NOMO-1 treated with DMSO at 0.1 percent for 48 hours (cell line): Measurements from ENCODE around the gene ACOX1.

ENCODE experiments used
- DNase-seq: peaks from one replicate; lab custom pipeline; 2025; ENCODE audit not compliant: unreplicated experiment; lab: John Stamatoyannopoulos, UW

ACOX1 gene

DNA sequence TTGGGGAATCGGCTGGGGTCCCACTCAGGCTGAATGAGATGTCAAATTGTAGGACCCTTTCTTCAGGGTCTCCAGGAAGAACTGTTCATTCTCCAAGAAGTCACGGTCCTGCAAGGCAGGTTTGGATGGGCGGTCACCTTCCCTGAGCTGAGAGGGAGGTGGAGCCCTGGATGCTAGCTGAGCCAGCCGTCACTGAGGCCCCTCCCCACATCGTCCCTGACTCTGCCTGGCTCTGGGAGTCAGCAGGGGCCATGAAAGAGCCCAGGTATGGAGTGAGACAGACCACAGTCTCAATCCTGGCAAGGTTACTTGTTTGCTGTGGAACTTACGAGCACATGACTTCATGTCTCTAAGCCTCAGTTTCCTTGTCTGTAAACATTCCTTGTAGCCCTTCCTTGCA, 68.3 kb downstream of the ACOX1 start:
- DNase-seq, result no peak

GRCh38 chr17:75909812-75910274, 69.1 kb downstream of the ACOX1 start:
- DNase-seq, result no peak

DNA sequence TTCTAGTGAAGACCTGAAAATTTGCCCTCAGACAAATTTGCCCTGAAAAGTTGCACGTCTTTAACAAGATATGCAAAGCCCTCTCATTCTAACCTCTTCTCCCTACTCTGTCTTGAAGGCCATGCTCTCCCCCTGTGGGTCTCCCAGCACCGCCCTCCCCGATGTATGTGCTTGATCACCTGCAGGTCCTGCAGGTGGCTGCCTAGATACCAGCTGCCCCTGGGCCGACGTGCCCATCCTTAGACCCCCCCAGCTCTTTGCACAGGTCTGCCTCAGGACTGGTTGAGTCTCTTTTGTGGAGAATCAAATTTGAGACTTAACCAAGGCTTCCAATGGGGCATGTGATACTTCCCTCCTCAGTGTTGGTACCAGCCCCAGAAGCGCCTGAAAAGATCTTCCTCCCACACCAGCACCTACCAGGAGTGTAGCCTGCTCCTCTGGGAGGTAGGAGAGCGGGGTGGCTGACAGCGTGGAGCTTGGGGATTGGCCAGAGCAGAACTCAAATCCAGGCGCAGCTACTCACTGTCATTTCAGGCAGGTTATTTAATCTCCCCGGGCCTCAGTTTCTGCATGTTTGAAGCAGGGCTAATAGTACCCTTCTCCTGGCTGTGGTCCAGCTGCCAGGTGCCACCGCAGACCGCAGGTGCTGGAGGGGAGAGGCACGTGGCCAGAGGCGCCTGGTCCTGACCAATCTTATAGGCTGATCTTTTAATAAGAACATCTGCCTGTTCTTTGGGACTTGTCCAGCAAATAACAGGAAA, 69.7 kb downstream of the ACOX1 start:
- no peak for DNase-seq

- DNase-seq, result no peak
These were observed 70.8 kb downstream of the ACOX1 start for GRCh38 chr17:75908201-75908600.

GRCh38 chr17:75906143-75906884, 72.7 kb downstream of the ACOX1 start:
- DNase-seq, result no peak

GRCh38 chr17:75904749-75905521, 74.0 kb downstream of the ACOX1 start, which contains the start of gene MRPL38:
Gene MRPL38, minus strand, starts transcription at chr17:75904884. Its CDS starts 9 bp downstream, at chr17:75904875.
- DNase-seq, result peak; percentile 95

GRCh38 chr17:75902406-75902805, 76.6 kb downstream of the ACOX1 start:
- no peak for DNase-seq

DNA sequence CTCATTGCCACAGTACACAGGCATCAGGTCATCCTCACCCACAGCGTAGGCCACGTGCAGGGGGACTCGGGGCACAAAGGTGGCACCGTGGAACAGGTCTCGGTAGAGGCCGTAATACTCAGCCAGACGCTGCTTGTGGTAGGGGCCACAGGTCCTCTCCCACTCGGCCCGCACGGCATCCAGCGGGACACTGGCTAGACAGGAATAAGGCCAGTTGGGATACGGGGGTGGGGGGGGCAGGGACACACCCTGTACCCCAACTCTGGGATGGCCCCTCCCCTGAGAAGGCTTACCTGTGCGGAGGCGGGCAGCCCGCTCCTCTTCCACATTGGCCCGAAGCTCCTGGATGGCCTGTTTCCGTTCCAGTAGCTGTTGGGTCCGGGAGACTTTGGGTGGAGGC, 77.2 kb downstream of the ACOX1 start:
- no peak for DNase-seq

DNA sequence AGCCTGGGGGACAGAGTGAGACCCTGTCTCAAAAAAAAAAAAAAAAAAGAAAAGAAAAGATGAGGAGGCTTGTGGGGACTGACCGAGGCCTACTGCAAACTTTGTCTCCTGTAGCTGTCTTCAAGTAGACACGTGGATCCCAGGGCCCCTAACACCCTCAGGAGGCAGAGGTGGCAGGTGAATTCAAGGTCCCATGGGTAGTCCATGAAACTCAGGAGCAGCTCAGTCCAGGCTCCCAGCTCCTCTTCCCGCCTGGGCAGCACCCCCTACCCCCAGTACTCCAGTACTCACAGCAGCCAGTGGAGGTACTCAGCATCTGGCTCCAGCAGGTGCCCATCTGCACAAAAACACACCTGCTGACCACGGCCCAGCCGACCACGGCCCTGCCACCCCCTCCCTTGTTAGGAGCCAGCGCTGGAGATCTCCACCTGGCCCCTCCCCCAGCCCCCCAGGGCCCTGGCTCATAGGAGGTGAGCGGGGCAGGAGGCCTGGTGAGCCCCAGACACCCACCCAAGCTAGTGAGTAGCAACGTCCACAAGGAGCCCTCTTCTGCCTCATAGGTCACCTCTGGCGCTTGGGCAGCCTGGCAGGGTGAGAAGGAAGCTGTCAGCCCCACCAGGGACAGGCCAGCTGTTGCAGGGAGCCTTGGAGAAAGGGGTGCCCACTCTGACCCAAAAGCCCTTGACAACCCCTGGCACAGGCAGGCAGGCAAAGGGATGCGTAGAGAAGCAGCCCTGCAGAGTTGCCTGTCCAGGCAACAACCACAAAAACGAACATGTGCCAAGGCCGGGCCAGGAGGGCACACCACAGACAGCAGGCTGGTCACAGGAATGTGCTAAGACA, 78.1 kb downstream of the ACOX1 start:
- no peak for DNase-seq

DNA sequence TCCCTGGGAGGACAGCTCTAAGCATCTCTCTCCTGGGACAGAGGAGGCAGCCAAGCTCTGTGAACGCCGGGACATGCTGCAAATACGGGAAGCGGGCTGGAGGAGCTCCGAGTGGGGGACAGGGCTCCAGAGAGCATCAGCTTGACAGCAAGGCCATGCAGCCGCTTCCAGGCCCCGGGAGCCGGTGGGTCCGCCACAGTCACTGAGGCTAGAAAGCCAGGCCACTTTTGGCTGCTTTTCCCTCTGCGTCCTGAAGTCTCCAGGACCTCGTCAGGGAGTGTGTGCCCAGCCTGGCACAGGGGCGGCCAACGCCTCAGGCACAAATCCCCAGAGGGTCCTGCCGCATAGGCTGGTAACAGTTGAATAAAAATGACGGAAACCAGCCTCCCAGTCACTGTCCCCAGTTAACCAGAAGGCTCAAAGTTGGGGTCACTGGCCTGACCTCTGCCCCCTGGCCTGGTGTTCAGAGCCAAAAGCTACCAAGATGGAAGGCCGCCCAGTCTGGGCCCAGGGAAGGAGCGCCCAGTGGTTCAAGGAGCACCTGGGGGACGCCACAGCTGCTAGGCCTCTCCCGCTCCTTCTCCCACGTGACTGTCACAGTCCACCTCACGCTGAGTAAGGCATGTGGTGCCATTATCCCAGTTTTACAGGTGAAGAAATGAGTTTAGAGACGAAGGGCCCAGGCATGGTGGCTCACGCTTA, 79.0 kb downstream of the ACOX1 start:
- no peak for DNase-seq

- DNase-seq, result no peak
These were observed 79.6 kb downstream of the ACOX1 start for GRCh38 chr17:75899353-75899752.

- no peak for DNase-seq
These were observed 80.2 kb downstream of the ACOX1 start for GRCh38 chr17:75898791-75899190.

- no peak for DNase-seq
These were observed 80.9 kb downstream of the ACOX1 start for GRCh38 chr17:75898065-75898464.

DNA sequence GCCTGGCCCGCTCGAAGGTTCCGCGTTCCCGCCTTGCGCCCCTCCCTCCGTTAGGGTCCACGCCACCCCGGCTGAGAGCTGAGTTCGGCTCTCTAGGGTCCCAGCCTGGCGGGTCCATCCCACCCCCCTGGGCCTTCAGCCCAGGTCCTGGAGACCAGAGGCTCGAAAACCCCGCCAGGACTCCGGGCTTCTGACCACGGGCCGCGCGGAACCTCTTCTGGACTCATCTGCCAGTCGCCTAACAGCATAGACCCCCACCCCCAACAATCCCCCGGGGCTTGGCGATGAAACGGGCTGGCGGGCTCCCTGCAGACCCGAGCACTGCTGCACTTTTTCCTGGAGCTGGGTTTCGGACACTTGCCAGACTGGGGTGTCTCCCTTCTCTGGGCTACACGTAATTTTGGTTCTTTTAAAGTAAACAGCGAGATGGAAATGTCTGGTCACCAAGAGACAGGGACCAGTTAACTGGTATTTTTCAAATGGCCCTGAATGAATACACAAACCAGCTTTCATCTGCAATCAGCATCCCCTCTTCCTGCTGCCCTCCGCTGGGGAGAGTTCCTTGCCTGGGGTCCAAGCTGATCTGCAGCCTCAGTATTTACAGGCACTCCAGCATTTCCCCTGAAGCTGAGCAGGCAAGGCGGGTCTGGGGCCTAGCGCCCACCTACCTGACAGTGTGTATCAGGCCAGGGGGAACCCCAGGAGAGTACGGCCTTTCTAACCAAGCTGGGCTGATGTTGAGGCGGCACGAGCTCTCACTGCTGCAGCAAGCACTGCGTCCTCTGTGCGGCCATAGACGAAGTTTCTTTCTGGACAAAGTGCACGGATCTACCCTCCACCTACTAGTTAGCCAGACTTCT, 81.6 kb downstream of the ACOX1 start:
- no peak for DNase-seq

DNA sequence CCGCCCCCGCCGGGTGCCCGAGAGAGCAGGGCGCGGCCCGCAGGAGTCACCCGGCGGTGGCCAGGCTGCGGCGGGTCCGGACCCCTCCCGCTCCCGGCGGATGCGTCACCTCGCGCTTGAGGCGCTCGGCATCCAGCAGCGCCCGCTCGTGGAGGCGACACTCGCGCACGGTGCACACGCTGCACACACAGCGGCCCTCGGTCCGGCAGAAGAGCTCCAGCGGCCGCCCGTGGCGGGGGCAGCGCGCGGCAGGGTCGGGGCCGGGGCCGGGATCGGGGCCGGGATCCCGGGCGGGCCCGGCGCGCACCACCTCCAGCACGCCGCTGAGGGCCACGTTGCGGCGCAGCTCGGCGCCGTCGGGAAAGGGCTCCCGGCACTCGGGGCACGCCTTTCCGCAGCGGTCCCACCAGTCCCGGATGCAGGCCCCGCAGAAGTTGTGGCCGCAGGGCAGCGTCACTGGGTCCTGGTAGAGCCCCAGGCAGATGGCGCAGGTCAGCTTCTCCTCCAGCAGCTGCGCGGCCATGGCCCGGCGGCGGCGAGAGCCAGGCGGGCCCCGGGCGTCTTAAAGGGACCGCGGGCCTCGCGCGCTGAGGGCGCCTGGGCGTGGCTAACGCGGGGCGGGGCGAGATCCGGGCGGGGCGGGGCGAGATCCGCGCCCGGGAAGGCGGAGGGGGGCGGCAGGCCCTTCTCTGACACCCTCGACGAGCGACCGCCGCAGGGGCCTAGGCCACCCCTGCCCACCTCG, 82.4 kb downstream of the ACOX1 start, which contains the start of gene TRIM65:
TSS of gene TRIM65 (minus strand) at position 537 of the 745 bp plus-strand sequence. CDS start at position 523, 14 bp downstream.
- DNase-seq, result peak; percentile 68

DNA sequence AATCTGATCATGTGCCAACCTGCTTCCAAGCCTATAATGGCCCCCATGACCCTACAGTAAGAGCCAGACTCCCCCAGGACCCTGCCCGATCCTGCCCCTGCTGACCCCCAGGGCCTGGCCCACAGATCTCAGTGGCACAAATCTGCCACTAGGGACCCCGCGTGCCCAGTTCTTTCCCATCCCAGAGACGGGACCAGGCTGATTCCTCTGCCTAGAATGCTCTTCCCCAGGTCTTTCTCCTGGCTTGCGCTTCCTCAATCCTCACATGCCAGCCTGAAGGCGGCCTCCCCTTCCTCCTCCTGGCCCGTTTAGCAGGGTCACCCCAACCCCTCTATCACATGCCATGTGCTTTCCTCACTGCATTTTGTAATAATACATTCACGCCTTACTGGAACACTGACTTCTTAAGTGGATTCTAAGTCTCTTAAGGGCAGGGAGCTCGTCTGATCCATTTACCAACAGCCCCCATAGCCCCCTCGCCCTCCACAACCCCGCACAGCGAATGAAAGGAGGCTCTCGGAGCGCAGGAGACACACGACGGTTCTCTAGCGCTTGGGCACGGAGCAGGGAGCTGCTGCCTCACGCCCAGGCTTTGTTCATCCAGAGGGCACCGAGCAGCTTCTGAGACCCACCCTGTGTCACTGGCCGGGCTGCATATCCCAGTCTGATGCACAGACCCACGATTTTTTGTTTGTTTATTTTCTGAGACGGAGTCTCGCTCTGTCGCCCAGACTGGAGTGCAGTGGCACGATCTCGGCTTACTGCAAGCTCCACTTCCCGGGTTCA, 83.4 kb downstream of the ACOX1 start:
- no peak for DNase-seq

GRCh38 chr17:75894049-75894733, 84.8 kb downstream of the ACOX1 start:
- no peak for DNase-seq
